HepG2 (cell line): ENCODE results near the gene SAE1. TPM values are rescaled to one million over a fixed set of nuclear protein-coding genes. Genes with fewer than 3 reads are reported as not detected.

Experiments used
- ELK4 ChIP-seq: sonication (generic); formaldehyde crosslinking; IDR thresholded peaks from 2 replicates; pipeline ENCODE4 v1.9.0; 2021; ENCODE audit warnings: missing genetic modification reagents, borderline replicate concordance
- ETV6 ChIP-seq: sonication (generic); formaldehyde crosslinking; conservative IDR thresholded peaks from 2 replicates; pipeline ENCODE4 v1.4.0; 2020; ENCODE audit warnings: missing genetic modification reagents
- IRF1 ChIP-seq: sonication (generic); formaldehyde crosslinking; IDR thresholded peaks from 2 replicates; pipeline ENCODE4 v1.4.0; 2020; ENCODE audit warnings: low read depth, mild to moderate bottlenecking, missing genetic modification reagents
- ISL2 ChIP-seq: sonication (generic); formaldehyde crosslinking; IDR thresholded peaks from 2 replicates; pipeline ENCODE4 v1.5.0; 2020; ENCODE audit warnings: missing genetic modification reagents
- JUN ChIP-seq: sonication (generic); formaldehyde crosslinking; IDR thresholded peaks from 2 replicates; pipeline ENCODE4 v1.4.0; 2020; ENCODE audit warnings: mild to moderate bottlenecking, missing genetic modification reagents
- JUNB ChIP-seq: sonication (generic); formaldehyde crosslinking; IDR thresholded peaks from 2 replicates; pipeline ENCODE4 v1.8.0; 2022; ENCODE audit warnings: missing genetic modification reagents, mild to moderate bottlenecking, borderline replicate concordance
- MED13 ChIP-seq: sonication (generic); formaldehyde crosslinking; IDR thresholded peaks from 2 replicates; pipeline ENCODE4 v1.5.0; 2020; ENCODE audit warnings: missing genetic modification reagents
- NFAT5 ChIP-seq: sonication (generic); formaldehyde crosslinking; IDR thresholded peaks from 2 replicates; pipeline ENCODE4 v1.4.0; 2020; ENCODE audit warnings: missing genetic modification reagents
- PLRG1 ChIP-seq: fragments of 450-650 bp; conservative IDR thresholded peaks from 2 replicates; pipeline ENCODE4 v1.6.1; 2016
- PPARG ChIP-seq: conservative IDR thresholded peaks from 2 replicates; pipeline ENCODE4 v1.6.1; 2016; ENCODE audit warnings: missing biosample characterization, missing genetic modification reagents
- RBFOX2 ChIP-seq: fragments of 200-400 bp; formaldehyde crosslinking; IDR thresholded peaks from 2 replicates; pipeline ENCODE4 v1.6.1; 2017; ENCODE audit warnings: low read depth, mild to moderate bottlenecking, low read length
- RFXAP ChIP-seq: sonication (generic); formaldehyde crosslinking; IDR thresholded peaks from 2 replicates; pipeline ENCODE4 v1.4.0; 2020; ENCODE audit warnings: missing genetic modification reagents, borderline replicate concordance
- SALL1 ChIP-seq: sonication (generic); formaldehyde crosslinking; IDR thresholded peaks from 2 replicates; pipeline ENCODE4 v1.8.0; 2022; ENCODE audit warnings: mild to moderate bottlenecking, missing genetic modification reagents
- ZFP90 ChIP-seq: sonication (generic); formaldehyde crosslinking; IDR thresholded peaks from 2 replicates; pipeline ENCODE4 v1.8.0; 2022; ENCODE audit warnings: missing genetic modification reagents, mild to moderate bottlenecking, inconsistent platforms, borderline replicate concordance
- ZKSCAN5 ChIP-seq: sonication (generic); formaldehyde crosslinking; IDR thresholded peaks from 2 replicates; pipeline ENCODE4 v1.5.1; 2020; ENCODE audit warnings: mild to moderate bottlenecking, missing genetic modification reagents
- ZNF34 ChIP-seq: sonication (generic); formaldehyde crosslinking; IDR thresholded peaks from 2 replicates; pipeline ENCODE4 v1.4.0; 2020; ENCODE audit warnings: mild to moderate bottlenecking, missing genetic modification reagents, borderline replicate concordance
- ZNF343 ChIP-seq: sonication (generic); formaldehyde crosslinking; IDR thresholded peaks from 2 replicates; pipeline ENCODE4 v1.4.0; 2020; ENCODE audit warnings: mild to moderate bottlenecking, missing genetic modification reagents
- ZNF460 ChIP-seq: sonication (generic); formaldehyde crosslinking; IDR thresholded peaks from 2 replicates; pipeline ENCODE4 v1.5.1; 2020; ENCODE audit warnings: missing genetic modification reagents, mild to moderate bottlenecking, borderline replicate concordance
- ZNF572 ChIP-seq: sonication (generic); formaldehyde crosslinking; IDR thresholded peaks from 2 replicates; pipeline ENCODE4 v1.5.1; 2020; ENCODE audit warnings: mild to moderate bottlenecking, missing genetic modification reagents
- ZNF674 ChIP-seq: sonication (generic); formaldehyde crosslinking; IDR thresholded peaks from 2 replicates; pipeline ENCODE4 v1.5.0; 2020; ENCODE audit warnings: low read depth, mild to moderate bottlenecking, missing genetic modification reagents
- ZNF691 ChIP-seq: sonication (generic); formaldehyde crosslinking; IDR thresholded peaks from 2 replicates; pipeline ENCODE4 v1.4.0; 2020; ENCODE audit warnings: missing genetic modification reagents, low read depth, mild to moderate bottlenecking, borderline replicate concordance
- ZNF703 ChIP-seq: sonication (generic); formaldehyde crosslinking; IDR thresholded peaks from 2 replicates; pipeline ENCODE4 v1.5.1; 2020; ENCODE audit warnings: missing genetic modification reagents, mild to moderate bottlenecking, moderate library complexity, borderline replicate concordance
- polyA plus RNA-seq, 8 experiments: library from polyadenylated mRNA; depleted of rRNA in 3 of 8; stranded (reverse) in 7 of 8; unstranded in 1 of 8; fragments of >200 nt; fragmentation: Illumina TruSeq in 4 of 8; extraction: Trizol in 4 of 8; gene quantifications; 2 replicates each; pipeline versions ENCODE4 v1.2.1 to v1.2.3, GENCODE V29; 2011 to 2016; ENCODE audit warnings: low read depth in 4 of 8, missing spikeins in 1 of 8, mixed read lengths in 1 of 8; ENCODE audit not compliant: insufficient read depth in 1 of 8
- total RNA-seq, 5 experiments: library from RNA; depleted of rRNA; stranded (reverse); fragments of >200 nt; fragmentation: Illumina TruSeq; extraction: Trizol; gene quantifications; 2 replicates each; pipeline ENCODE4 v1.2.3, GENCODE V29; 2016; ENCODE audit warnings: low read depth in 1 of 5

Gene SAE1
- total and polyA plus RNA-seq, 2 of the 13 experiments (the other 11 are each of a cell fraction or from before 2014, with no cell fraction given): 87.6 to 197 TPM

- no peak for TF ChIP-seq IRF1
- TF ChIP-seq ZKSCAN5 (CRISPR knock-in tag): no peak
- 0 out of 2 replicates have a peak, but pooled peaks have one; percentile 30 for TF ChIP-seq ZFP90 (CRISPR knock-in tag)
- no peak for TF ChIP-seq ETV6 (CRISPR knock-in tag)
- TF ChIP-seq ZNF691 (CRISPR knock-in tag): 0 out of 2 replicates have a peak, but pooled peaks have one; percentile 0
- no peak for TF ChIP-seq ELK4
- no peak for TF ChIP-seq ZNF572 (CRISPR knock-in tag)
- TF ChIP-seq SALL1 (CRISPR knock-in tag): no peak
- TF ChIP-seq ZNF460 (CRISPR knock-in tag): no peak
- TF ChIP-seq ZNF703: no peak
- no peak for TF ChIP-seq ISL2 (CRISPR knock-in tag)
- no peak for TF ChIP-seq PLRG1
- no peak for TF ChIP-seq MED13 (CRISPR knock-in tag)
- TF ChIP-seq NFAT5 (CRISPR knock-in tag): no peak
- TF ChIP-seq RBFOX2: peak; percentile 72
- TF ChIP-seq ZNF343 (CRISPR knock-in tag): no peak
- TF ChIP-seq JUN: no peak
- TF ChIP-seq ZNF34 (CRISPR knock-in tag): no peak
- no peak for TF ChIP-seq ZNF674 (CRISPR knock-in tag)
- no peak for TF ChIP-seq RFXAP (CRISPR knock-in tag)
- TF ChIP-seq JUNB (CRISPR knock-in tag): no peak
- TF ChIP-seq PPARG (CRISPR knock-in tag): no peak
Measured at GRCh38 chr19:47113850-47114651, 16.6 kb upstream of the SAE1 start (continued).
